Stimulated activated memory B cell treated with anti-CD40 and anti-IgM and Interleukin-4, amounts not matched to agents 10 μg/mL and 1 μg/mL and 100 μg/mL, for 72 hours (primary cell): Measurements from ENCODE around the gene CEACAM8.
"Not testable (repeated sequence)": the region's sequence is repeated elsewhere in the genome, so short reads cannot be mapped to it uniquely, and the experiment has no call there.

ENCODE experiments used
- ATAC-seq: fragments of 150-1000 bp; cut with Tn5 transposase; 2 replicates; pipeline ENCODE4 v1.10.0; 2021
- H3K27ac Mint-ChIP-seq: one replicate; pipeline ENCODE4 v1.8.0; 2022; ENCODE audit warnings: mild to moderate bottlenecking, mixed read lengths
- H3K27me3 Mint-ChIP-seq: one replicate; pipeline ENCODE4 v1.8.0; 2022; ENCODE audit warnings: mixed read lengths
- H3K36me3 Mint-ChIP-seq: one replicate; pipeline ENCODE4 v1.8.0; 2022; ENCODE audit warnings: mixed read lengths
- H3K4me1 Mint-ChIP-seq: one replicate; pipeline ENCODE4 v1.8.0; 2022; ENCODE audit warnings: mixed read lengths
- H3K4me3 Mint-ChIP-seq: one replicate; pipeline ENCODE4 v1.8.0; 2022; ENCODE audit warnings: mild to moderate bottlenecking, moderate library complexity, mixed read lengths
- H3K9me3 Mint-ChIP-seq: one replicate; pipeline ENCODE4 v1.8.0; 2022; ENCODE audit warnings: mixed read lengths

CEACAM8 gene

GRCh38 chr19:42557386-42557871 is 37.3 kb downstream of the CEACAM8 start:
- H3K27me3 Mint-ChIP-seq, result peaks cover 82% of the 10 kb centered on the region
- H3K4me1 Mint-ChIP-seq, result peaks cover 33% of the 10 kb centered on the region
- H3K27ac Mint-ChIP-seq, result not testable (repeated sequence)

GRCh38 chr19:42555801-42556200 is 38.9 kb downstream of the CEACAM8 start:
- peaks cover 33% of the 10 kb centered on the region for H3K4me1 Mint-ChIP-seq
- H3K27ac Mint-ChIP-seq, result no peak overlapping the region
- H3K36me3 Mint-ChIP-seq, result no peaks in the 10 kb centered on the region
- H3K4me3 Mint-ChIP-seq, result no peak overlapping the region
- H3K9me3 Mint-ChIP-seq, result peaks cover 6% of the 10 kb centered on the region
- peaks cover 84% of the 10 kb centered on the region for H3K27me3 Mint-ChIP-seq
- peak; percentile 4 for ATAC-seq

More at GRCh38 chr19:42557386-42557871, 37.3 kb downstream of the CEACAM8 start:
- H3K9me3 Mint-ChIP-seq, ATAC-seq, H3K4me3 Mint-ChIP-seq, H3K36me3 Mint-ChIP-seq: not testable (repeated sequence)

- Mint-ChIP-seq H3K4me3 (no peak overlapping the region), H3K27me3 (peaks cover 86% of the 10 kb centered on the region), H3K9me3 (peaks cover 6% of the 10 kb centered on the region), H3K27ac (no peak overlapping the region), H3K36me3 (no peaks in the 10 kb centered on the region), H3K4me1 (peaks cover 33% of the 10 kb centered on the region)
- peak; percentile 14 for ATAC-seq
These were observed 39.4 kb downstream of the CEACAM8 start for GRCh38 chr19:42555317-42555716.

GRCh38 chr19:42554046-42554575 is 40.6 kb downstream of the CEACAM8 start:
- Mint-ChIP-seq H3K9me3 (peaks cover 11% of the 10 kb centered on the region), H3K4me1 (peaks cover 33% of the 10 kb centered on the region), H3K27ac (no peak overlapping the region), H3K4me3 (no peak overlapping the region), H3K27me3 (peaks cover 85% of the 10 kb centered on the region), H3K36me3 (no peaks in the 10 kb centered on the region)
- no peak for ATAC-seq

GRCh38 chr19:42553292-42554045 is 41.3 kb downstream of the CEACAM8 start:
- ATAC-seq, result peak; percentile 67
- no peak overlapping the region for H3K4me3 Mint-ChIP-seq
- H3K4me1 Mint-ChIP-seq, result peaks cover 33% of the 10 kb centered on the region
- peaks cover 78% of the 10 kb centered on the region for H3K27me3 Mint-ChIP-seq
- H3K9me3 Mint-ChIP-seq, result peaks cover 12% of the 10 kb centered on the region
- H3K36me3 Mint-ChIP-seq, result no peaks in the 10 kb centered on the region
- H3K27ac Mint-ChIP-seq, result no peak overlapping the region

GRCh38 chr19:42552086-42553065 is 42.3 kb downstream of the CEACAM8 start:
- H3K27ac Mint-ChIP-seq, result no peak overlapping the region

GRCh38 chr19:42550521-42550920 is 44.2 kb downstream of the CEACAM8 start:
- not testable (repeated sequence) for ATAC-seq, H3K4me3 Mint-ChIP-seq, H3K36me3 Mint-ChIP-seq, H3K27ac Mint-ChIP-seq
- Mint-ChIP-seq H3K9me3 (peaks cover 12% of the 10 kb centered on the region), H3K27me3 (peaks cover 74% of the 10 kb centered on the region), H3K4me1 (peaks cover 25% of the 10 kb centered on the region)

More at GRCh38 chr19:42552086-42553065, 42.3 kb downstream of the CEACAM8 start:
- H3K36me3 Mint-ChIP-seq, result no peaks in the 10 kb centered on the region
- no peak overlapping the region for H3K4me3 Mint-ChIP-seq
- peaks cover 12% of the 10 kb centered on the region for H3K9me3 Mint-ChIP-seq
- peaks cover 74% of the 10 kb centered on the region for H3K27me3 Mint-ChIP-seq
- no peak for ATAC-seq
- H3K4me1 Mint-ChIP-seq, result peaks cover 33% of the 10 kb centered on the region

- not testable (repeated sequence) for H3K36me3 Mint-ChIP-seq, H3K4me3 Mint-ChIP-seq, H3K27ac Mint-ChIP-seq, ATAC-seq
- H3K9me3 Mint-ChIP-seq, result peaks cover 12% of the 10 kb centered on the region
- H3K27me3 Mint-ChIP-seq, result peaks cover 63% of the 10 kb centered on the region
- peaks cover 13% of the 10 kb centered on the region for H3K4me1 Mint-ChIP-seq
These were observed 45.7 kb downstream of the CEACAM8 start for GRCh38 chr19:42549067-42549466.

GRCh38 chr19:42548552-42548951 is 46.2 kb downstream of the CEACAM8 start:
- peaks cover 12% of the 10 kb centered on the region for H3K9me3 Mint-ChIP-seq
- H3K4me1 Mint-ChIP-seq, result peaks cover 8% of the 10 kb centered on the region
- no peaks in the 10 kb centered on the region for H3K36me3 Mint-ChIP-seq
- H3K27ac Mint-ChIP-seq, result no peak overlapping the region
- no peak for ATAC-seq
- H3K4me3 Mint-ChIP-seq, result no peak overlapping the region
- H3K27me3 Mint-ChIP-seq, result peaks cover 61% of the 10 kb centered on the region

GRCh38 chr19:42547929-42548328 is 46.8 kb downstream of the CEACAM8 start:
- Mint-ChIP-seq H3K4me3 (no peak overlapping the region), H3K4me1 (peaks cover 1% of the 10 kb centered on the region), H3K27ac (no peak overlapping the region), H3K27me3 (peaks cover 63% of the 10 kb centered on the region), H3K9me3 (peaks cover 12% of the 10 kb centered on the region), H3K36me3 (no peaks in the 10 kb centered on the region)
- no peak for ATAC-seq

- Mint-ChIP-seq H3K27ac (no peak overlapping the region), H3K4me3 (no peak overlapping the region), H3K9me3 (peaks cover 12% of the 10 kb centered on the region), H3K36me3 (no peaks in the 10 kb centered on the region), H3K27me3 (peaks cover 56% of the 10 kb centered on the region), H3K4me1 (peaks cover under 1% of the 10 kb centered on the region)
- no peak for ATAC-seq
These were observed 47.8 kb downstream of the CEACAM8 start for GRCh38 chr19:42546831-42547500.

GRCh38 chr19:42544146-42544545 is 50.6 kb downstream of the CEACAM8 start:
- Mint-ChIP-seq H3K36me3 (no peaks in the 10 kb centered on the region), H3K4me3 (no peak overlapping the region), H3K4me1 (peaks cover 5% of the 10 kb centered on the region), H3K9me3 (peaks cover 1% of the 10 kb centered on the region), H3K27me3 (peaks cover 39% of the 10 kb centered on the region), H3K27ac (no peak overlapping the region)
- ATAC-seq, result no peak

- Mint-ChIP-seq H3K9me3 (no peaks in the 10 kb centered on the region), H3K27ac (no peak overlapping the region), H3K4me3 (no peak overlapping the region), H3K36me3 (no peaks in the 10 kb centered on the region), H3K4me1 (peaks cover 5% of the 10 kb centered on the region), H3K27me3 (peaks cover 36% of the 10 kb centered on the region)
- ATAC-seq, result no peak
These were observed 51.9 kb downstream of the CEACAM8 start for GRCh38 chr19:42542791-42543190.

GRCh38 chr19:42540071-42540553 is 54.6 kb downstream of the CEACAM8 start:
- no peak overlapping the region for H3K27ac Mint-ChIP-seq
- no peaks in the 10 kb centered on the region for H3K9me3 Mint-ChIP-seq
- H3K4me1 Mint-ChIP-seq, result peaks cover 5% of the 10 kb centered on the region
- H3K36me3 Mint-ChIP-seq, result no peaks in the 10 kb centered on the region
- ATAC-seq, result no peak
- no peak overlapping the region for H3K4me3 Mint-ChIP-seq
- H3K27me3 Mint-ChIP-seq, result peaks cover 10% of the 10 kb centered on the region
